Measurements from ENCODE around the gene XXYLT1. TPM values are rescaled to one million over a fixed set of nuclear protein-coding genes. Genes with fewer than 3 reads are reported as not detected.

The XXYLT1 gene
- total RNA-seq, 4 donors from 2014 or later = 9.7 to 30.1 (median 17.7) TPM

- no peak overlapping the region for H3K4me3 ChIP-seq (ENCODE audit: low read depth, poor library complexity, severe bottlenecking)
- 76 to 77% methylated on average over 3 of the region's 3 CpGs for WGBS, 2 donors
- DNase-seq (ENCODE audit: low spot score in 2 of 2) = no peak
- intact Hi-C loops (cut with DNase I; ENCODE audit: low total_unique reads) = no loop called here
- TF ChIP-seq CTCF (IDR thresholded peaks at IDR 0.05) (no peak), POLR2A (IDR thresholded peaks at IDR 0.05) (no peak)
Observed at GRCh38 chr3:195080125-195080524, 190.8 kb downstream of the XXYLT1 start.

GRCh38 chr3:195079636-195080035 lies 191.3 kb downstream of the XXYLT1 start:
- DNase-seq (ENCODE audit: low spot score in 2 of 2) = no peak
- TF ChIP-seq POLR2A (IDR thresholded peaks at IDR 0.05) (no peak), CTCF (IDR thresholded peaks at IDR 0.05) (no peak)
- WGBS, 2 donors = 71 to 74% methylated on average over 5 of the region's 5 CpGs
- H3K4me3 ChIP-seq (ENCODE audit: low read depth, poor library complexity, severe bottlenecking) = no peak overlapping the region
- intact Hi-C loops (cut with DNase I; ENCODE audit: low total_unique reads) = no loop called here

- no peak for DNase-seq (ENCODE audit: low spot score in 2 of 2)
- TF ChIP-seq POLR2A (IDR thresholded peaks at IDR 0.05) = no peak
- TF ChIP-seq CTCF (IDR thresholded peaks at IDR 0.05) = no peak
- no peak overlapping the region for H3K4me3 ChIP-seq (ENCODE audit: low read depth, poor library complexity, severe bottlenecking)
- intact Hi-C loops (cut with DNase I; ENCODE audit: low total_unique reads) = no loop called here
- WGBS, 2 donors = 77 to 81% methylated on average over 12 of the region's 12 CpGs
Observed at GRCh38 chr3:195078891-195079440, 192.0 kb downstream of the XXYLT1 start.

- TF ChIP-seq CTCF (IDR thresholded peaks at IDR 0.05) (no peak), POLR2A (IDR thresholded peaks at IDR 0.05) (no peak)
- H3K4me3 ChIP-seq (ENCODE audit: low read depth, poor library complexity, severe bottlenecking) = no peak overlapping the region
- intact Hi-C loops (cut with DNase I; ENCODE audit: low total_unique reads) = no loop called here
- DNase-seq (ENCODE audit: low spot score in 2 of 2) = no peak
- 91 to 92% methylated on average over 25 to 29 of the region's 29 CpGs for WGBS, 2 donors
Observed at GRCh38 chr3:195077611-195078540, 193.1 kb downstream of the XXYLT1 start.

GRCh38 chr3:195076981-195077610 lies 193.9 kb downstream of the XXYLT1 start:
- WGBS, 2 donors = 97% methylated on average over 11 of the region's 11 CpGs
- intact Hi-C loops (cut with DNase I; ENCODE audit: low total_unique reads) = no loop called here
- TF ChIP-seq POLR2A (IDR thresholded peaks at IDR 0.05) (no peak), CTCF (IDR thresholded peaks at IDR 0.05) (no peak)
- no peak for DNase-seq (ENCODE audit: low spot score in 2 of 2)
- H3K4me3 ChIP-seq (ENCODE audit: low read depth, poor library complexity, severe bottlenecking) = no peak overlapping the region
